ENCODE results near the gene SKIDA1.

DNA sequence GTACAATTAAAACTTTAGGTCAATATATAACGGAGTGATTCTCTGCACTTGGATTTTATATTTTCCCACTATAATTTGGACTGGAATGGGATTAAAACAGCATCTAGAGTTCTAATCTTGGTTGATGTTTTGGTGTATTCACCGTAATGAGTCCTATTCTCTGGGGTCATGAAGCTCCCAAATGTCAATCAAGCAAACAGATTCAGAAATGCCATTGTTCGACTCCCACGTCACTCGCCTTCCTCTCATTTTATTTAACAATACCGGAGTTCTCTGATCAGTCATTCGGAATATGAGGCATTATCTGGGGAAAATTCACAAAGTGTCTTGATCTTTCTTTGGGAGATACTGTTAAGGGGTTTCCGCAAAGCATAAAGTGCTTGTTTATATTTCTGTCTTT lies 26.5 kb downstream of the SKIDA1 start:
- TF ChIP-seq POLR2A (IDR thresholded peaks at IDR 0.05; ENCODE audit: low read depth, low read length): no peak
- no peak for TF ChIP-seq TAF1 (IDR thresholded peaks at IDR 0.05; ENCODE audit: borderline replicate concordance, low read depth, low read length)
- no peak for TF ChIP-seq POLR2AphosphoS5 (IDR thresholded peaks at IDR 0.05; ENCODE audit: low read depth, low read length)
